Measurements from ENCODE around the gene MPZL2.
A peak's percentile ranks its signal among the peaks of the same experiment; 100 is the strongest.

Gene MPZL2

DNA sequence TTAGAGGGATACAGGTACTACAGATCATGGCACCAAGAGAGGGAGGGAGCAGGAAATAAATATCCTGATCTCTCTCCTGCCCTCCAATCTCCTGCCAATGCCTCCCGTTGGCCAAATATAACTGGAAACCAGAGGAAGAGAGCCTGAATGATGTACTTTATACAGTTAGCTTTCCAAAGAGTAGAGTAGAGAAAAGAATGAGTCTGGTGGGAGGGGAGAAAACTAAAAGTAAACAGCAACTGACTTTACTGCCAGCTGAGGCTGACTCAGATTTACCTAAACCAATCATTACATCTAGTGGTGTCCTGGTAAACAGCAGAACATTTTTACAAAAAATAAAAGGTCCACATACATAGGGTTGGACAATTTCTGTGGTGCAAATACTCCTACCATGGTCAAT, 17.1 kb downstream of the MPZL2 start:
- H3K27ac ChIP-seq (ENCODE audit: poor library complexity, severe bottlenecking), result no peak overlapping the region
- peak; percentile 47; the same call in 1 of the 3 replicates for ATAC-seq (ENCODE audit: low read depth)
- TF ChIP-seq, protein P1, sequence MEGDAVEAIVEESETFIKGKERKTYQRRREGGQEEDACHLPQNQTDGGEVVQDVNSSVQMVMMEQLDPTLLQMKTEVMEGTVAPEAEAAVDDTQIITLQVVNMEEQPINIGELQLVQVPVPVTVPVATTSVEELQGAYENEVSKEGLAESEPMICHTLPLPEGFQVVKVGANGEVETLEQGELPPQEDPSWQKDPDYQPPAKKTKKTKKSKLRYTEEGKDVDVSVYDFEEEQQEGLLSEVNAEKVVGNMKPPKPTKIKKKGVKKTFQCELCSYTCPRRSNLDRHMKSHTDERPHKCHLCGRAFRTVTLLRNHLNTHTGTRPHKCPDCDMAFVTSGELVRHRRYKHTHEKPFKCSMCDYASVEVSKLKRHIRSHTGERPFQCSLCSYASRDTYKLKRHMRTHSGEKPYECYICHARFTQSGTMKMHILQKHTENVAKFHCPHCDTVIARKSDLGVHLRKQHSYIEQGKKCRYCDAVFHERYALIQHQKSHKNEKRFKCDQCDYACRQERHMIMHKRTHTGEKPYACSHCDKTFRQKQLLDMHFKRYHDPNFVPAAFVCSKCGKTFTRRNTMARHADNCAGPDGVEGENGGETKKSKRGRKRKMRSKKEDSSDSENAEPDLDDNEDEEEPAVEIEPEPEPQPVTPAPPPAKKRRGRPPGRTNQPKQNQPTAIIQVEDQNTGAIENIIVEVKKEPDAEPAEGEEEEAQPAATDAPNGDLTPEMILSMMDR (IDR thresholded peaks at IDR 0.05; ENCODE audit: poor library complexity, severe bottlenecking), result no peak
- peaks cover 13% of the 10 kb centered on the region for H3K4me1 ChIP-seq (ENCODE audit: insufficient read depth, poor library complexity, severe bottlenecking)
- H3K4me3 ChIP-seq (ENCODE audit: severe bottlenecking), result no peak overlapping the region
- H3K36me3 ChIP-seq (ENCODE audit: low read depth), result no peaks in the 10 kb centered on the region
- no peaks in the 10 kb centered on the region for H3K27me3 ChIP-seq (ENCODE audit: insufficient read depth, poor library complexity, severe bottlenecking)
- H3K9me3 ChIP-seq (ENCODE audit: severe bottlenecking), result no peaks in the 10 kb centered on the region
- DNase-seq (ENCODE audit: low spot score), result no peak

GRCh38 chr11:118245936-118246562, 18.0 kb downstream of the MPZL2 start:
- DNase-seq (ENCODE audit: low spot score) (no peak), ATAC-seq (ENCODE audit: low read depth) (no peak)
- H3K27me3 ChIP-seq (ENCODE audit: insufficient read depth, poor library complexity, severe bottlenecking), result no peaks in the 10 kb centered on the region
- TF ChIP-seq, protein P1 (IDR thresholded peaks at IDR 0.05; ENCODE audit: poor library complexity, severe bottlenecking), result no peak
- H3K4me3 ChIP-seq (ENCODE audit: severe bottlenecking), result no peak overlapping the region
- no peak overlapping the region for H3K27ac ChIP-seq (ENCODE audit: poor library complexity, severe bottlenecking)
- peaks cover 20% of the 10 kb centered on the region for H3K4me1 ChIP-seq (ENCODE audit: insufficient read depth, poor library complexity, severe bottlenecking)
- no peaks in the 10 kb centered on the region for H3K36me3 ChIP-seq (ENCODE audit: low read depth)
- H3K9me3 ChIP-seq (ENCODE audit: severe bottlenecking), result no peaks in the 10 kb centered on the region

- no peak overlapping the region for H3K27ac ChIP-seq (ENCODE audit: poor library complexity, severe bottlenecking)
- ATAC-seq (ENCODE audit: low read depth) (no peak), DNase-seq (ENCODE audit: low spot score) (no peak)
- TF ChIP-seq, protein P1 (IDR thresholded peaks at IDR 0.05; ENCODE audit: poor library complexity, severe bottlenecking), result no peak
- no peak overlapping the region for H3K4me3 ChIP-seq (ENCODE audit: severe bottlenecking)
- no peaks in the 10 kb centered on the region for H3K27me3 ChIP-seq (ENCODE audit: insufficient read depth, poor library complexity, severe bottlenecking)
- H3K36me3 ChIP-seq (ENCODE audit: low read depth), result no peaks in the 10 kb centered on the region
- H3K9me3 ChIP-seq (ENCODE audit: severe bottlenecking), result no peaks in the 10 kb centered on the region
- H3K4me1 ChIP-seq (ENCODE audit: insufficient read depth, poor library complexity, severe bottlenecking), result peaks cover 16% of the 10 kb centered on the region
These were observed 19.9 kb downstream of the MPZL2 start for GRCh38 chr11:118243993-118244762.

GRCh38 chr11:118243161-118243560, 20.9 kb downstream of the MPZL2 start:
- Histone ChIP-seq H3K4me1 (ENCODE audit: insufficient read depth, poor library complexity, severe bottlenecking) (peaks cover 16% of the 10 kb centered on the region), H3K4me3 (ENCODE audit: severe bottlenecking) (no peak overlapping the region), H3K9me3 (ENCODE audit: severe bottlenecking) (no peaks in the 10 kb centered on the region), H3K27ac (ENCODE audit: poor library complexity, severe bottlenecking) (no peak overlapping the region), H3K36me3 (ENCODE audit: low read depth) (0 out of 2 replicates have a peak, but pooled peaks cover 3% of the 10 kb centered on the region), H3K27me3 (ENCODE audit: insufficient read depth, poor library complexity, severe bottlenecking) (no peaks in the 10 kb centered on the region)
- TF ChIP-seq, protein P1 (IDR thresholded peaks at IDR 0.05; ENCODE audit: poor library complexity, severe bottlenecking), result no peak
- DNase-seq (ENCODE audit: low spot score), result no peak
- no peak for ATAC-seq (ENCODE audit: low read depth)

GRCh38 chr11:118241764-118242098, 22.4 kb downstream of the MPZL2 start:
- TF ChIP-seq, protein P1 (IDR thresholded peaks at IDR 0.05; ENCODE audit: poor library complexity, severe bottlenecking), result no peak
- Histone ChIP-seq H3K4me3 (ENCODE audit: severe bottlenecking) (no peak overlapping the region), H3K9me3 (ENCODE audit: severe bottlenecking) (no peaks in the 10 kb centered on the region), H3K27ac (ENCODE audit: poor library complexity, severe bottlenecking) (peak overlapping the region; percentile 15), H3K27me3 (ENCODE audit: insufficient read depth, poor library complexity, severe bottlenecking) (no peaks in the 10 kb centered on the region), H3K4me1 (ENCODE audit: insufficient read depth, poor library complexity, severe bottlenecking) (peaks cover 16% of the 10 kb centered on the region), H3K36me3 (ENCODE audit: low read depth) (0 out of 2 replicates have a peak, but pooled peaks cover 3% of the 10 kb centered on the region)
- ATAC-seq (ENCODE audit: low read depth), result no peak
- DNase-seq (ENCODE audit: low spot score), result no peak

Data from RWPE2 (cell line).